PFSK-1 (cell line): ENCODE data around the gene HSD3B2.

Experiments used
- FOXP2 ChIP-seq: optimal IDR thresholded peaks from 2 replicates; pipeline ENCODE3; 2011; ENCODE audit warnings: borderline replicate concordance, control low read depth, inconsistent platforms; ENCODE audit not compliant: insufficient read depth; ENCODE audit errors: extremely low read length, extremely low read depth
- POLR2AphosphoS5 ChIP-seq: IDR thresholded peaks from 2 replicates; pipeline ENCODE4 v1.6.1; 2012; ENCODE audit warnings: low read depth, mild to moderate bottlenecking, control low read depth, low read length, moderate library complexity
- REST ChIP-seq, 2 experiments: IDR thresholded peaks; 2 replicates each; pipeline versions ENCODE4 v1.6.1 to v1.8.0; 2011 to 2012; ENCODE audit warnings: low read depth in 2 of 2, low read length in 2 of 2, control low read depth in 1 of 2, inconsistent platforms in 1 of 2, mild to moderate bottlenecking in 1 of 2, moderate library complexity in 1 of 2; ENCODE audit not compliant: insufficient read depth in 1 of 2
- SIN3A ChIP-seq: IDR thresholded peaks from 2 replicates; pipeline ENCODE4 v1.6.1; 2012; ENCODE audit warnings: mild to moderate bottlenecking, low read length, moderate library complexity, borderline replicate concordance; ENCODE audit not compliant: insufficient read depth
- TAF1 ChIP-seq: IDR thresholded peaks from 2 replicates; pipeline ENCODE4 v1.6.1; 2012; ENCODE audit warnings: low read length, control low read depth, borderline replicate concordance; ENCODE audit not compliant: insufficient read depth

HSD3B2 gene

GRCh38 chr1:119376594-119376993, 38.4 kb upstream of the HSD3B2 start:
- TF ChIP-seq REST (IDR thresholded peaks at IDR 0.05; ENCODE audit: insufficient read depth in 1 of 2, low read depth in 2 of 2, low read length in 2 of 2): no peak
- no peak for TF ChIP-seq TAF1
- TF ChIP-seq FOXP2: no peak

GRCh38 chr1:119379117-119379516, 35.8 kb upstream of the HSD3B2 start:
- no peak for TF ChIP-seq TAF1
- TF ChIP-seq POLR2AphosphoS5: no peak
- TF ChIP-seq SIN3A: no peak
- no peak for TF ChIP-seq FOXP2

- TF ChIP-seq POLR2AphosphoS5: no peak
- TF ChIP-seq REST (IDR thresholded peaks at IDR 0.05; ENCODE audit: insufficient read depth in 1 of 2, low read depth in 2 of 2, low read length in 2 of 2): no peak
- TF ChIP-seq FOXP2: no peak
- no peak for TF ChIP-seq SIN3A
- no peak for TF ChIP-seq TAF1
These were observed 34.6 kb upstream of the HSD3B2 start for GRCh38 chr1:119380304-119380703.

- no peak for TF ChIP-seq SIN3A
- no peak for TF ChIP-seq POLR2AphosphoS5
- no peak for TF ChIP-seq FOXP2
- no peak for TF ChIP-seq TAF1
- no peak for TF ChIP-seq REST (IDR thresholded peaks at IDR 0.05; ENCODE audit: insufficient read depth in 1 of 2, low read depth in 2 of 2, low read length in 2 of 2)
These were observed 33.8 kb upstream of the HSD3B2 start for GRCh38 chr1:119380983-119381662.

- TF ChIP-seq SIN3A (no peak), FOXP2 (no peak), TAF1 (no peak), POLR2AphosphoS5 (no peak), REST (IDR thresholded peaks at IDR 0.05; ENCODE audit: insufficient read depth in 1 of 2, low read depth in 2 of 2, low read length in 2 of 2) (no peak)
These were observed 30.4 kb upstream of the HSD3B2 start for GRCh38 chr1:119384591-119384990.
